HUES6 (cell line): Measurements from ENCODE around the gene NEURL4.
"Not testable (repeated sequence)": the region's sequence is repeated elsewhere in the genome, so short reads cannot be mapped to it uniquely, and the experiment has no call there.

Source experiments
- H3K27ac ChIP-seq: 2 replicates; pipeline ENCODE4 v1.7.0; 2013; ENCODE audit warnings: low read depth, mild to moderate bottlenecking, low read length, inconsistent platforms
- H3K27me3 ChIP-seq: 2 replicates; pipeline ENCODE4 v1.6.1; 2013; ENCODE audit warnings: low read length; ENCODE audit not compliant: control insufficient read depth, insufficient read depth
- H3K36me3 ChIP-seq: 2 replicates; pipeline ENCODE4 v1.6.1; 2013; ENCODE audit warnings: low read length; ENCODE audit not compliant: control insufficient read depth, insufficient read depth
- H3K4me1 ChIP-seq: 2 replicates; pipeline ENCODE4 v1.6.1; 2013; ENCODE audit warnings: low read length; ENCODE audit not compliant: control insufficient read depth, insufficient read depth
- H3K4me3 ChIP-seq: 2 replicates; pipeline ENCODE4 v1.5.1; 2013; ENCODE audit warnings: low read depth, low read length
- H3K9ac ChIP-seq: one replicate; pipeline ENCODE4 v1.6.1; 2013; ENCODE audit warnings: mild to moderate bottlenecking, low read length
- H3K9me3 ChIP-seq: 2 replicates; pipeline ENCODE4 v1.6.1; 2013; ENCODE audit warnings: low read depth, low read length; ENCODE audit not compliant: control insufficient read depth, insufficient read depth

NEURL4 gene

DNA sequence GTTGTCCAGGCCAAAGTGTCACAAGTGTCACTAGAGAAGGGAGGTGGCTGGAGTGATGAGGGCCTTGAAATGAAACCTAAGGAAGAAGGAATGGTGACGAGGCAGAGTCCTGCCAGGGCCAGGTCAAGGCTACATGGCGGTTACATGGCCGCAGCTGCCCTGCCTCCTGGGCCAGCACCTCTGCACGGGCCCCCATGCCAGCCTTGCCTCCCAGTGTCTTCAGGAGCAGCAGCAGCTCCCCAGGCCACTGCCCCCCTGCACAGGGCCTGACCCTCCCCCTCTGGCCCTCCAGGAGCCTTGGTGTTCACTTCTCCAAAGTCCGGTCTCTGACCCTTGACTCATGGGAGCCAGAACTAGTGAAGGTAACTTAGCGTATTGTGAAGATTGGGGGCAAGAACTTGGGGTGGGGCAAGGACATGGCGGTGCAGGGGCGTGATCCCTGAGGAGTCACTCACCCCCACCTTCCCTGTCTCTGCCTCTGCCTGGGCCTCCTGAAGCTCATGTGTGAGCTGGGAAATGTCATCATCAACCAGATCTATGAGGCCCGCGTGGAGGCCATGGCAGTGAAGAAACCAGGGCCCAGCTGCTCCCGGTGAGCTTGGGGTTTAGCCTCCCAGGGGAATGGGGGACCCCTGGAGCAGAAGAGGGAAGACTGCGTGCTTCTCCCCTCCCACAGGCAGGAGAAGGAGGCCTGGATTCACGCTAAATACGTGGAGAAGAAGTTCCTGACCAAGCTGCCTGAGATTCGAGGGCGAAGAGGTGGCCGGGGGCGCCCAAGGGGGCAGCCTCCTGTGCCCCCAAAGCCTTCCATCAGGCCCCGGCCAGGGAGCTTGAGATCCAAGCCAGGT, 18.7 kb upstream of the NEURL4 start:
- no peaks in the 10 kb centered on the region for H3K9me3 ChIP-seq
- no peak overlapping the region for H3K4me3 ChIP-seq
- H3K27ac ChIP-seq: no peak overlapping the region
- H3K4me1 ChIP-seq: peaks cover 16% of the 10 kb centered on the region
- H3K9ac ChIP-seq: peak overlapping the region; percentile 13
- H3K27me3 ChIP-seq: 0 out of 2 replicates have a peak, but pooled peaks cover 3% of the 10 kb centered on the region
- no peaks in the 10 kb centered on the region for H3K36me3 ChIP-seq

DNA sequence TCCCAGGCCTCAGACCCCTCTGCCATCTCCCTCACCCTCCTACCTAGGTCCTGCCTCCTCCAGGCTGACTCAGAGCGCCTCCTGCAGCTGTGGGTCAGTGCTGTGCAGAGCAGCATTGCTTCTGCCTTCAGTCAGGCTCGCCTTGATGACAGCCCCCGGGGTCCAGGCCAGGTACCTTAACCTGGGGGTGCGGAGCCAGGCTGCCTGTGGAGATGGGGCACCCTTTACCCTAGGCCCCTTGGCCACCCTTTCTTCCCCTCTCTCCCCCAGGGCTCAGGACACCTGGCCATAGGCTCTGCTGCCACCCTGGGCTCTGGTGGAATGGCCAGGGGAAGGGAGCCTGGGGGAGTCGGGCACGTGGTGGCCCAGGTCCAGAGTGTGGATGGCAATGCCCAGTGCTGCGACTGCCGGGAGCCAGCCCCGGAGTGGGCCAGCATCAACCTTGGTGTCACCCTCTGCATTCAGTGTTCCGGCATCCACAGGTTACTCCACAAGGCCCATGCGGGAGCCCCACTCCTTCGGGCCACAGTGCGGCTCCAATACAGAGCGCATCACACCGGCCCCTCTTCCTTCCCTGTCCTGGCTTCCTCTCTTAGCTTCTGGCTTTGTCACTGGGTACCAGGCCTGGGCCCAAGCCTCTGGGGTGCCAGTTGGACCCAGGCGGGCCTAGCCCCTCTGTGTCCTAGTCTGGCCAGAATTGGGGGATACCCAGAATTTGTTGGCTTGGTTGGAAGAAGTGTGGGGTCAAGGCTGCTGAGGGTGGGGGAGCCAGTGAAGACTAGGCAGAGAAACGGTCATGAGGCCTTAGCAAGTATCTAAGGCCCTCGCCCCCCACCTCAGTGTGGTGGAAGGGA, 17.9 kb upstream of the NEURL4 start:
- Histone ChIP-seq H3K4me1 (peaks cover 11% of the 10 kb centered on the region), H3K9ac (no peak overlapping the region), H3K9me3 (no peaks in the 10 kb centered on the region), H3K4me3 (no peak overlapping the region), H3K27me3 (no peaks in the 10 kb centered on the region), H3K36me3 (no peaks in the 10 kb centered on the region), H3K27ac (no peak overlapping the region)

DNA sequence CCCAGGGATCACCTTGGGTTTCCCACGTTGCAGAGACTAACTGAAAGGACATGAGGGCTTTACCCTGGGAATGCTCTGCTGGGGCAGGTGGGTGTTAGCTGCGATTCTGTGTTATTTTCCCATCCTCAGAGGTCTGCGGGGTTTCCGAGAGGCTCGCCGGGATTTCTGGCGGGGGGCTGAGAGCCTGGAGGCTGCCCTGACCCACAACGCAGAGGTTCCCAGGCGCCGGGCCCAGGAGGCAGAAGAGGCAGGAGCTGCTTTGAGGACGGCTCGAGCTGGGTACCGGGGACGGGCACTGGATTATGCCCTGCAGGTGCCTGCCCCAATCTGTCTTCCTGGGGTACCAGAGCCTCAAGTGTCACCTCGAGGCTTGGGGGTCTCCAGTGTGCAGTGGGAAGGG, 14.1 kb upstream of the NEURL4 start:
- Histone ChIP-seq H3K36me3 (no peaks in the 10 kb centered on the region), H3K9ac (no peak overlapping the region), H3K27me3 (no peaks in the 10 kb centered on the region), H3K9me3 (no peaks in the 10 kb centered on the region), H3K4me3 (no peak overlapping the region), H3K27ac (no peak overlapping the region), H3K4me1 (no peaks in the 10 kb centered on the region)

DNA sequence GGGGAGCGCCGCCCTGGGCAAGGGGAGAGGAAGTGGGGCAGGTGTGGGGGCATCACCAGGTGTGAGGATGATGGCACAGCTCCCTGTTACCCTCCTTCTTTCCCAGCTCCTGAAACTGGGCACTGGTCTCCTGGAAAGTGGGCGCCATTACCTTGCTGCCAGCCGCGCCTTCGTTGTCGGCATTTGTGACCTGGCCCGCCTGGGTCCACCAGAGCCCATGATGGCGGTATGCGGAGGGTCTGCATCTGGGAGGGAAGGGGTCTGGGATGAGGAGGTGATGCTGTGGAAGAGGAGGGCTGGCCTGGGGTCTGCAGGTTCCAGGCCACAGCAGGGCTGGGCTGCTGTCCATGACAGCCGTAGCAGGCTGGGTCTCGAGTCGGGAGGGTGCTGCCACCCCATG, 12.7 kb upstream of the NEURL4 start:
- Histone ChIP-seq H3K27ac (no peak overlapping the region), H3K9ac (no peak overlapping the region), H3K9me3 (no peaks in the 10 kb centered on the region), H3K27me3 (no peaks in the 10 kb centered on the region), H3K4me3 (no peak overlapping the region), H3K4me1 (peaks cover 9% of the 10 kb centered on the region), H3K36me3 (no peaks in the 10 kb centered on the region)

DNA sequence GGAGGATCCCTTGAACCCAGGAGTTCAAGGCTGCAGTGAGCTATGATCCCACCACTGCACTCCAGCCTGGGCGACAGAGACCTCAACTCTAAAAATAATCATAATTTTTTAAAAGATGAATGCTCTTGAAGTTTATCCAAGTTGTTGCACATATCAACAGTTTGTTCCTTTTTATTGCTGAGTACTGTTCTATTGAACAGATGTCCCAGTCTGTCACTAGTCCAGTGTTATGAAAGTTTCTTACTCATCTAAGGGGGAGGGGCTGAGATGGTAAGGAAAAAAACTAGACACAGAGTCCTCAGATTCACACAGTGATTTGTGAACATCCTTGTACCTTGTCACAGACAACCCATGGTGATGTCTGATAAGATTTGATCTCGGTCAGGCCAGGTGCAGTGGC, 11.0 kb upstream of the NEURL4 start:
- Histone ChIP-seq H3K36me3 (no peaks in the 10 kb centered on the region), H3K4me3 (no peak overlapping the region), H3K9ac (no peak overlapping the region), H3K4me1 (peaks cover 20% of the 10 kb centered on the region), H3K9me3 (no peaks in the 10 kb centered on the region), H3K27me3 (no peaks in the 10 kb centered on the region), H3K27ac (no peak overlapping the region)

DNA sequence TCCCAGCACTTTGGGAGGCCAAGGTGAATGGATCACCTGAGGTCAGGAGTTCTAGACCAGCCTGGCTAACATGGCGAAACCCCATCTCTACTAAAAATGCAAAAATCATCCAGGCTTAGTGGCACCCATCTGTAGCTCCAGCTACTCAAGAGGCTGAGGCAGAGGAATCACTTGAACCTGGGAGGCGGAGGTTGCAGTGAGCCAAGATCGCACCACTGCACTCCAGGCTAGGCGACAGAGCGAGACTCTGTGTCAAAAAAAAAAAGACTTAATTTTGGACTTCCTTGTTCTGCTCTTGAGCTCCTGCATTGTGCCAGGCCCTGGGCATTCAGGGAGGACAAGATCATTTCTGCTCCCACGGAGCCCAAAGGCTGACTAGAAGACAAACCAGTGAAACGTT, 8.5 kb upstream of the NEURL4 start:
- H3K27ac ChIP-seq, H3K27me3 ChIP-seq, H3K4me3 ChIP-seq, H3K36me3 ChIP-seq, H3K9ac ChIP-seq, H3K9me3 ChIP-seq: not testable (repeated sequence)
- peaks cover 20% of the 10 kb centered on the region for H3K4me1 ChIP-seq

DNA sequence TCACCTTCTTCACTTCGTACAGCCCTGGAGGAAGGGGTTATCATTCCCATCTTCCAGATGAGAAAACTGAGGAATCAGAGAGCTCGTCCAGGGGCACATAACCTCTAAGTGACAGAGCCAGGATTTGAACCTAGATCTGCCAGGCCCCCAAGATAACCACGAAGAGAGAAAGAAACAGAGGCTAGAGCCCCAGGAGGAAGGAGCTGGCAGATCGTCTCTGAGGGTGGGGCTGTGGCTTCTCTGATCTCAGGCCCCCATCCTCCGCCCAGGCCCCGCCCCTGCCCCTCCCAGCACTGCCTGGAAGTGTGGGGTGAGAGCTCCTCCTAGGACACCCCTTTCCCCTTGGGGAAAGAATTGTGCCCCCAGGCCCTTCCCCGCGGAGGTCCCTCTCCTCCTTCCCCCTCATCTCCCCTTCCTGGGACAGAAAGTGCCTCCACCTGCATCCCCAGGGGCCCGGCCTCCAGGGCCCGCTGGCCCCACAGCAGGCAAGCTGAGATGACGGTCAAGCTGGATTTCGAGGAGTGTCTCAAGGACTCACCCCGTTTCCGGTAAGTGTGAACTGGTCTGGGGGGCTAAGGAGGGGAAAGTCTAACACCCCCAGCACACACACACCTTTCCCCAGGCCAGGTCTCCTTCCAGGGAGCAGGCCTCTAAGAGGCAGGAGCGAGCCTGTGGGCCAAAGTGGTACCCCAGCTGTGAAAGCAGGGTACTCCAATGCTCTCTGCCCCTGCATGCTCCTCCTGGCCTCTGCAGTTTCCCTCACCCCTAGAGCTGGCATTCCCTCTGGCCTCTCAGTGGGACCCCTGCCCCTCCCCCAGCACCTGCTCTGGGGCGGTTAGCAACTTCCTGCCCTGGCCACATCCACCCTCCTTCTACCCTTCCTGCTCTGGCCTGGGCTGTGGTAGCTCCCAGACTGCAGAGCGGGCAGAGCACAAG, 7.4 kb upstream of the NEURL4 start, which contains the start of gene ACAP1:
TSS of gene ACAP1 (plus strand) at position 290 of the 936 bp plus-strand sequence. CDS start at position 496, 206 bp downstream.
- Histone ChIP-seq H3K4me3 (peak within 1 kb of the TSS; percentile 49), H3K4me1 (peaks cover 23% of the 10 kb centered on the region), H3K27ac (peak within 1 kb of the TSS; percentile 24; the same call in 1 of the 2 replicates), H3K36me3 (no peaks in the 10 kb centered on the region), H3K9me3 (no peaks in the 10 kb centered on the region), H3K27me3 (no peaks in the 10 kb centered on the region), H3K9ac (peak within 1 kb of the TSS; percentile 72)

DNA sequence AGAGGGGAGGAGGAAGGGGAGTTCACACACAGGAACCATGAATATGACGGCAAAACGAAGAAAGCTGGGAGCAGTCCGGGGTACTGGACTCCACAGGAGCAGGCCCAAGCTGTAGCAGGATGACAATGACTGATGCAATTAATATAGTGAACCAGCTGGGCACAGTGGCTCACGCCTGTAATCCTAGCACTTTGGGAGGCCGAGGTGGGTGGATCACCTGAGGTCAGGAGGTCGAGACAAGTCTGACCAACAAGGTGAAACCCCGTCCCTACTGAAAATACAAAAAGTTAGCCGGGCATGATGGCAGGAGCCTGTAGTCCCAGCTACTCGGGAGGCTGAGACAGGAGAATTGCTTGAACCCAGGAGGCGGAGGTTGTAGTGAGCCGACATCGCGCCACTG, 6.6 kb upstream of the NEURL4 start:
- not testable (repeated sequence) for H3K9me3 ChIP-seq, H3K9ac ChIP-seq, H3K27me3 ChIP-seq, H3K27ac ChIP-seq, H3K4me3 ChIP-seq, H3K36me3 ChIP-seq
- peaks cover 23% of the 10 kb centered on the region for H3K4me1 ChIP-seq

DNA sequence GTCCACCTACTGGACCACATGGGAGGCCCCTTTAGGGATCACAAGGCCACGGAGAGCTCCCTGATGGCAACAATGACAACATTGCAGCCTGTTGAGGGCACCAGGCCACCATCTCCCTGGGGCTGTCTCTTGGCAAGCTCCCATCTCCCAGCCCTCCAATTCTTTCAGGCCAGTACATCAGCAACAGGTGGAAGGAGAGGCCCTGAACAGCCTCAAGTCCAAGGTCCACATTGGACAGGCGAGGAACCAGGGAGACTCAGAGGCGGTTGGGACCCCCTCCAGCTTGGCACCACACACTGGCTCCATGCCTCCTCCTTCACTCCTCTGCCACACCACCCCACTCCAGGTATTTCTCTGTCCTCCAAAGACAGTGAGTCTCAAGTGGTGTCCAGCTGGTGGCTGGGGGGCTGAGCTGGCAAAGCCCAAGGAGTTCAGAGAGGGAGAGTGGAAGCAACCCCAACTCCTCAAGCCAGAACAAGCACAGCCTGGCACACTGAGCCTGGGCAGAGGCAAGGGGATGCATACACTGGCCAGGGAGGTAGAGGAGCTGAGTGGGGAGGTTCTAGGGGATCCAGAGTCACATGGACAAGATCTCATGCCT, 5.9 kb upstream of the NEURL4 start:
- Histone ChIP-seq H3K27me3 (no peaks in the 10 kb centered on the region), H3K27ac (no peak overlapping the region), H3K36me3 (no peaks in the 10 kb centered on the region), H3K9ac (no peak overlapping the region), H3K4me1 (peaks cover 23% of the 10 kb centered on the region), H3K9me3 (no peaks in the 10 kb centered on the region), H3K4me3 (no peak overlapping the region)

DNA sequence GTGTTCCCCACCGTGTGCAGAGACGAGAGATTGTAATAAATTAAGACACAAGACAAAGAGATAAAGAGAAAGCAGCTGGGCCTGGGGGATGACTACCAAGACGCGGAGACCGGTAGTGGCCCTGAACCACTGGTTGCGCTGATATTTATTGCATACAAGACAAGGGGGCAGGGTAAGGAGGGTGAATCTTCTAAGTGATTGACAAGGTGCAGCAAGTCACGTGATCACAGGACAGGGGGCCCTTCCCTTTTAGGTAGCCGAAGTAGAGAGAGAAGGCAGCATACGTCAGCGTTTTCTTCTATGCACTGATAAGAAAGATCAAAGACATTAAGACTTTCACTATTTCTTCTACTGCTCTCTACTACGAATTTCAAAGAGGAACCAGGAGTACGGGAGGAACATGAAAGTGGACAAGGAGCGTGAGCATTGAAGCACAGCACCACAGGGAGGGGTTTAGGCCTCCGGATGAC, 3.5 kb upstream of the NEURL4 start:
- H3K27me3 ChIP-seq, H3K9me3 ChIP-seq, H3K27ac ChIP-seq, H3K4me3 ChIP-seq, H3K36me3 ChIP-seq, H3K9ac ChIP-seq: not testable (repeated sequence)
- peaks cover 22% of the 10 kb centered on the region for H3K4me1 ChIP-seq
